ENCODE results near the gene LGSN.

GRCh38 chr6:63268574-63268973 is 51.2 kb downstream of the LGSN start:
- TF ChIP-seq, protein P1, sequence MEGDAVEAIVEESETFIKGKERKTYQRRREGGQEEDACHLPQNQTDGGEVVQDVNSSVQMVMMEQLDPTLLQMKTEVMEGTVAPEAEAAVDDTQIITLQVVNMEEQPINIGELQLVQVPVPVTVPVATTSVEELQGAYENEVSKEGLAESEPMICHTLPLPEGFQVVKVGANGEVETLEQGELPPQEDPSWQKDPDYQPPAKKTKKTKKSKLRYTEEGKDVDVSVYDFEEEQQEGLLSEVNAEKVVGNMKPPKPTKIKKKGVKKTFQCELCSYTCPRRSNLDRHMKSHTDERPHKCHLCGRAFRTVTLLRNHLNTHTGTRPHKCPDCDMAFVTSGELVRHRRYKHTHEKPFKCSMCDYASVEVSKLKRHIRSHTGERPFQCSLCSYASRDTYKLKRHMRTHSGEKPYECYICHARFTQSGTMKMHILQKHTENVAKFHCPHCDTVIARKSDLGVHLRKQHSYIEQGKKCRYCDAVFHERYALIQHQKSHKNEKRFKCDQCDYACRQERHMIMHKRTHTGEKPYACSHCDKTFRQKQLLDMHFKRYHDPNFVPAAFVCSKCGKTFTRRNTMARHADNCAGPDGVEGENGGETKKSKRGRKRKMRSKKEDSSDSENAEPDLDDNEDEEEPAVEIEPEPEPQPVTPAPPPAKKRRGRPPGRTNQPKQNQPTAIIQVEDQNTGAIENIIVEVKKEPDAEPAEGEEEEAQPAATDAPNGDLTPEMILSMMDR (CRISPR knock-in tag; IDR thresholded peaks at IDR 0.05) = no peak
- TF ChIP-seq ZBTB7A (CRISPR knock-in tag; IDR thresholded peaks at IDR 0.05) (no peak), POLR2AphosphoS5 (IDR thresholded peaks at IDR 0.05; ENCODE audit: low read depth, low read length) (no peak), ZNF605 (CRISPR knock-in tag; IDR thresholded peaks at IDR 0.05) (no peak), ZNF256 (CRISPR knock-in tag; conservative IDR thresholded peaks at IDR 0.05) (no peak), TAF1 (CRISPR knock-in tag; IDR thresholded peaks at IDR 0.05) (no peak), KLF6 (CRISPR knock-in tag; IDR thresholded peaks at IDR 0.05) (no peak)

Data from HepG2 (cell line).